K562 (cell line): ENCODE data around the gene GPC1. TPM values are rescaled to one million over a fixed set of nuclear protein-coding genes. Genes with fewer than 3 reads are reported as not detected.

Source experiments
- ATAC-seq: fragments of 200-7000 bp; cut with Tn5 transposase; 3 replicates; pipeline ENCODE4 v1.9.1; 2020; ENCODE audit warnings: moderate library complexity
- BruUV-seq: library from RNA; stranded (reverse); fragments of 400-500 nt; replicated peaks from 2 replicates; lab custom pipeline; 2021; lab: Mats Ljungman, UMichigan
- CTCF ChIA-PET: fragments of 300-600 bp; formaldehyde crosslinking; extraction: SDS; loops from one replicate; lab custom pipeline; 2021; ENCODE audit warnings: low intra/inter-chr PET ratio; lab: Yijun Ruan, JAX
- POLR2A ChIA-PET: fragments of 300-600, 350-650 bp; sonication (Branson Sonifier 250); formaldehyde crosslinking; extraction: SDS; loops from one replicate; lab custom pipeline; 2021; ENCODE audit warnings: antibody characterized with exemption, inconsistent platforms; lab: Yijun Ruan, JAX
- DNase-seq, 4 experiments: peaks; one replicate each; pipeline versions ENCODE4 v3.0.0 to v3.0.0-alpha.2; 2011 to 2018; ENCODE audit warnings: low spot score in 3 of 4, mixed read lengths in 3 of 4; ENCODE audit errors: extremely low read depth in 1 of 4
- FAIRE-seq: peaks from 2 replicates; lab custom pipeline; 2011; peaks lifted over from hg19 to GRCh38; lab: Jason Lieb, UNC
- H2AFZ ChIP-seq: 2 replicates; pipeline ENCODE4 v1.6.0; 2011; ENCODE audit warnings: low read depth, low read length, control low read depth, inconsistent platforms
- H3K27ac ChIP-seq: fragments of 200-600 bp; 3 replicates; pipeline ENCODE4 v1.8.0; 2011; ENCODE audit warnings: low read depth, mild to moderate bottlenecking, control low read depth, inconsistent platforms, low read length, moderate library complexity, mixed read lengths; ENCODE audit errors: extremely low read depth
- H3K27me3 ChIP-seq, 2 experiments: fragments of 300-600 bp in 1 of 2; 2 replicates in 1 of 2; 3 replicates in 1 of 2; pipeline versions ENCODE4 v1.6.0 to v1.8.0; 2011; ENCODE audit warnings: inconsistent platforms in 2 of 2, low read length in 2 of 2, mild to moderate bottlenecking in 1 of 2, mixed read lengths in 1 of 2, moderate library complexity in 1 of 2; ENCODE audit not compliant: control insufficient read depth in 2 of 2, insufficient read depth in 2 of 2
- H3K36me3 ChIP-seq: fragments of 300-600 bp; 3 replicates; pipeline ENCODE4 v1.8.0; 2011; ENCODE audit warnings: mild to moderate bottlenecking, low read length, inconsistent platforms; ENCODE audit not compliant: control insufficient read depth, insufficient read depth
- H3K4me1 ChIP-seq, 2 experiments: fragments of 200-600 bp in 1 of 2; replicated peaks in 1 of 2; 2 replicates in 1 of 2; 3 replicates in 1 of 2; pipeline versions ENCODE4 v1.5.1 to v1.8.0; 2011; ENCODE audit warnings: inconsistent platforms in 2 of 2, low read length in 2 of 2, mild to moderate bottlenecking in 1 of 2, mixed read lengths in 1 of 2, moderate library complexity in 1 of 2; ENCODE audit not compliant: control insufficient read depth in 2 of 2, insufficient read depth in 2 of 2
- H3K4me2 ChIP-seq: 2 replicates; pipeline ENCODE4 v1.6.1; 2011; ENCODE audit warnings: low read length, control low read depth, inconsistent platforms, mixed read lengths; ENCODE audit not compliant: insufficient read depth
- H3K4me3 ChIP-seq: fragments of 200-600 bp; sonication (generic), shearing (Covaris generic); 2 replicates; pipeline ENCODE4 v1.5.1; 2016; ENCODE audit warnings: control low read depth, inconsistent platforms
- H3K79me2 ChIP-seq: fragments of 200-600 bp; 3 replicates; pipeline ENCODE4 v1.8.0; 2011; ENCODE audit warnings: low read length, inconsistent platforms; ENCODE audit not compliant: control insufficient read depth, insufficient read depth
- H3K9ac ChIP-seq, 2 experiments: 2 replicates each; pipeline versions ENCODE4 v1.6.0 to v1.6.1; 2011; ENCODE audit warnings: low read depth in 2 of 2, low read length in 2 of 2, control low read depth in 1 of 2, inconsistent platforms in 1 of 2, mild to moderate bottlenecking in 1 of 2, mixed read lengths in 1 of 2; ENCODE audit not compliant: insufficient read depth in 1 of 2
- H3K9me1 ChIP-seq: one replicate; pipeline ENCODE4 v1.6.0; 2011; ENCODE audit warnings: inconsistent platforms, mild to moderate bottlenecking, low read length, moderate library complexity; ENCODE audit not compliant: control insufficient read depth, insufficient read depth
- H3K9me3 ChIP-seq: replicated peaks from 2 replicates; pipeline ENCODE4 v1.5.1; 2011; ENCODE audit warnings: low read depth, low read length, inconsistent platforms; ENCODE audit not compliant: control insufficient read depth, insufficient read depth
- H4K20me1 ChIP-seq: replicated peaks from 2 replicates; pipeline ENCODE4 v1.6.1; 2011; ENCODE audit warnings: low read length, inconsistent platforms, mixed read lengths; ENCODE audit not compliant: control insufficient read depth, insufficient read depth
- FUS ChIP-seq: fragments of 200-400 bp; formaldehyde crosslinking; optimal IDR thresholded peaks from 2 replicates; pipeline ENCODE3; 2017; ENCODE audit warnings: low read depth, low read length
- KHSRP ChIP-seq: fragments of 450-650 bp; IDR thresholded peaks from 2 replicates; pipeline ENCODE4 v1.6.1; 2017
- POLR2AphosphoS2 ChIP-seq: IDR thresholded peaks from 2 replicates; pipeline ENCODE4 v1.6.1; 2012; ENCODE audit warnings: low read length, improper control_type of control experiment
- WHSC1 ChIP-seq: IDR thresholded peaks from one replicate; pipeline ENCODE4 v1.6.1; 2012; ENCODE audit warnings: low read length, control low read depth, inconsistent platforms
- WGBS: fragments of 100-300 bp; shearing (Covaris generic); methylation state at CpG from one replicate; pipeline ENCODE4 v1.1.6; 2016; ENCODE audit warnings: low coverage, mixed read lengths; ENCODE audit not compliant: insufficient coverage; ENCODE audit errors: missing lambda C conversion rate; 5-methylcytosine and 5-hydroxymethylcytosine counted together
- in situ Hi-C: fragments of 300-500 bp; cut with MboI; formaldehyde crosslinking; loops from 4 replicates; pipeline ENCODE4 v1.15.0; 2018; ENCODE audit warnings: inconsistent platforms, mixed read lengths
- intact Hi-C: fragments of 100-400 bp; cut with micrococcal nuclease; formaldehyde crosslinking; loops from 2 replicates; pipeline ENCODE4 v1.14.2; 2022
- polyA plus RNA-seq, 8 experiments: library from polyadenylated mRNA; depleted of rRNA in 4 of 8; stranded (reverse) in 5 of 8; unstranded in 3 of 8; fragments of >200 nt; fragmentation: Nextera tagmentation in 2 of 8; fragmentation: Illumina TruSeq in 1 of 8; extraction: Ambion mirVana in 2 of 8; extraction: Trizol in 1 of 8; gene quantifications; 2 replicates each; pipeline versions ENCODE4 v1.2.1 to v1.2.3, GENCODE V29; 2011 to 2014; ENCODE audit warnings: inconsistent platforms in 1 of 8, missing spikeins in 1 of 8
- total RNA-seq, 7 experiments: library from RNA; depleted of rRNA in 6 of 7; stranded (reverse); fragments of >200 nt in 6 of 7; fragmentation: Illumina TruSeq in 2 of 7; extraction: Trizol in 2 of 7; gene quantifications; 2 replicates each; pipeline versions ENCODE4 v1.2.1 to v1.2.3, GENCODE V29; 2011 to 2021; ENCODE audit warnings: low replicate concordance in 1 of 7
- TF ChIP-seq, protein P1 (sequence below): fragments of 450-650 bp; IDR thresholded peaks from 2 replicates; pipeline ENCODE4 v1.6.1; 2018; ENCODE audit not compliant: partially characterized antibody
- TF ChIP-seq, protein P2 (sequence below): fragments of 250-450 bp; sonication (Bioruptor Pico); IDR thresholded peaks from 2 replicates; pipeline ENCODE4 v1.9.0; 2021; ENCODE audit warnings: mild to moderate bottlenecking

The GPC1 gene
- total and polyA plus RNA-seq, 9 of the 15 experiments (the other 6 are each of a cell fraction or from before 2014, with no cell fraction given) = 0.07 to 0.82 (median 0.14) TPM; not detected in 3

DNA sequence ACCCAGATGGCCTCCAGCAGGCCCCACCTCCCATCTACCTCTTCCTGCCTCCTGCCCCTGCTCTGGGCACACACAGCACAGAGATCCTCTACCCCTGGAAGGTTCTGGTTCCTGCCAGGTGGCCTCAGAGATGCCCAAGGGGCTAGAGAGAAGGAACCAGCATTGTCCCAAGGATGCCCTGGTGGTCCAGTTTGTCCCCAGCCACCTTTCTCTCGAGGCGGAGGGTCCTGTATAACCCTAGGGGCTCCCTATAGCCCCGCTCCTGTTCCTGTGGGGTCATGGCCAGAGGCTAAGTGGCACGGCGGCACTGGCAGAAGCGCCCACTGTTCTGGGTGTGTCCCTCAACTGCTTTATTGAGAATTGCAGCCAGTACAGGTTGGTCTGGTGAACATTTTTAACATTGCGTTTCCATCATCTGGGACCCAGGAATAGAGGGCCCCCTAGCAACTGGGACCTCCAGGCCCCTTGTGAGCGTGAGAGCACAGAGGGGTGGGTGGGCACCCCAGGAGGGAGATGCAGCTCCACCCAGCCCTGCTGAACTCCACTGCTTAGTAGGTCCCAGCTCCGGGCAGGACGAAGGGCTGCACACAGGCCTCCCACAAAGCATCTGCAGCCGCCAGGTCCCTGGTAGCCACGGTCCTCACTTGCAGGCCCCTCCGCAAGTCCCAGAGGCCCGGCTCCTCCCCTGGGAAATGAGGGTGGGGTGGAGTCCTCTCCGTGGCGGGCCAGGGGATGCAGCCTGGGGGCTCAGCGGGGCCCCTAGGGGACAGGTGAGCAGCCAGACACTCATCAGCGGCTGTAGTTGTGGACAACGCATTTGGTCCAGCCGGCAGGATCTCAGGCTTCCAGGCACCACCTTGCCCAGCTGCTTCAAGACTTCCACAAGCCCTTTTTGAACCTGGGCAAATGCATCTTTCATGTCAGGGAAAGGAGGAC, 33.1 kb downstream of the GPC1 start:
- WGBS = 71% methylated on average over 12 of the region's 20 CpGs
- no TSS peak for BruUV-seq

More for the DNA sequence above, 33.1 kb downstream of the GPC1 start:
- H3K4me1 ChIP-seq = peaks cover 0 to 7% of the 10 kb centered on the region in 2 experiments; a peak in 1 of 5 replicates
- TF ChIP-seq, protein P1, sequence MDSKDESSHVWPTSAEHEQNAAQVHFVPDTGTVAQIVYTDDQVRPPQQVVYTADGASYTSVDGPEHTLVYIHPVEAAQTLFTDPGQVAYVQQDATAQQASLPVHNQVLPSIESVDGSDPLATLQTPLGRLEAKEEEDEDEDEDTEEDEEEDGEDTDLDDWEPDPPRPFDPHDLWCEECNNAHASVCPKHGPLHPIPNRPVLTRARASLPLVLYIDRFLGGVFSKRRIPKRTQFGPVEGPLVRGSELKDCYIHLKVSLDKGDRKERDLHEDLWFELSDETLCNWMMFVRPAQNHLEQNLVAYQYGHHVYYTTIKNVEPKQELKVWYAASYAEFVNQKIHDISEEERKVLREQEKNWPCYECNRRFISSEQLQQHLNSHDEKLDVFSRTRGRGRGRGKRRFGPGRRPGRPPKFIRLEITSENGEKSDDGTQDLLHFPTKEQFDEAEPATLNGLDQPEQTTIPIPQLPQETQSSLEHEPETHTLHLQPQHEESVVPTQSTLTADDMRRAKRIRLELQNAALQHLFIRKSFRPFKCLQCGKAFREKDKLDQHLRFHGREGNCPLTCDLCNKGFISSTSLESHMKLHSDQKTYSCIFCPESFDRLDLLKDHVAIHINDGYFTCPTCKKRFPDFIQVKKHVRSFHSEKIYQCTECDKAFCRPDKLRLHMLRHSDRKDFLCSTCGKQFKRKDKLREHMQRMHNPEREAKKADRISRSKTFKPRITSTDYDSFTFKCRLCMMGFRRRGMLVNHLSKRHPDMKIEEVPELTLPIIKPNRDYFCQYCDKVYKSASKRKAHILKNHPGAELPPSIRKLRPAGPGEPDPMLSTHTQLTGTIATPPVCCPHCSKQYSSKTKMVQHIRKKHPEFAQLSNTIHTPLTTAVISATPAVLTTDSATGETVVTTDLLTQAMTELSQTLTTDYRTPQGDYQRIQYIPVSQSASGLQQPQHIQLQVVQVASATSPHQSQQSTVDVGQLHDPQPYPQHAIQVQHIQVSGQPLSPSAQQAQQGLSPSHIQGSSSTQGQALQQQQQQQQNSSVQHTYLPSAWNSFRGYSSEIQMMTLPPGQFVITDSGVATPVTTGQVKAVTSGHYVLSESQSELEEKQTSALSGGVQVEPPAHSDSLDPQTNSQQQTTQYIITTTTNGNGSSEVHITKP = no peak
- TF ChIP-seq POLR2AphosphoS2 (no peak), WHSC1 (no peak), KHSRP (no peak), FUS (no peak)
- TF ChIP-seq, protein P2, sequence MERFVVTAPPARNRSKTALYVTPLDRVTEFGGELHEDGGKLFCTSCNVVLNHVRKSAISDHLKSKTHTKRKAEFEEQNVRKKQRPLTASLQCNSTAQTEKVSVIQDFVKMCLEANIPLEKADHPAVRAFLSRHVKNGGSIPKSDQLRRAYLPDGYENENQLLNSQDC (CRISPR knock-in tag) = no peak
- TF ChIP-seq, all 486 proteins: peak for 0
- Histone ChIP-seq H2AFZ (no peak overlapping the region), H3K9me3 (no peaks in the 10 kb centered on the region), H4K20me1 (no peaks in the 10 kb centered on the region), H3K4me2 (no peak overlapping the region), H3K9me1 (no peaks in the 10 kb centered on the region), H3K27ac (no peak overlapping the region), H3K9ac (no peak overlapping the region), H3K27me3 (no peaks in the 10 kb centered on the region), H3K36me3 (no peaks in the 10 kb centered on the region), H3K79me2 (no peaks in the 10 kb centered on the region), H3K4me3 (no peak overlapping the region)
- intact Hi-C loops = no loop called here
- no peak for FAIRE-seq
- CTCF ChIA-PET = no interaction called here
- DNase-seq = no peak
- in situ Hi-C loops = no loop called here
- POLR2A ChIA-PET = no interaction called here
- ATAC-seq = no peak
